SW 1271 (cell line): ENCODE data around the gene FAT3.

ENCODE experiments used
- DNase-seq, 2 experiments: peaks; one replicate each; lab custom pipeline; 2025; lab: John Stamatoyannopoulos, UW

Gene FAT3

GRCh38 chr11:92224407-92225124 lies at the start of gene FAT3:
Gene FAT3 (plus strand): TSS chr11:92224818. CDS start chr11:92352113, 127,295 bp downstream.
- no peak for DNase-seq

- DNase-seq, result no peak
These were observed 45.5 kb upstream of the FAT3 start for GRCh38 chr11:92179017-92179670.

- no peak for DNase-seq
These were observed 44.4 kb upstream of the FAT3 start for GRCh38 chr11:92180226-92180625.

GRCh38 chr11:92180664-92181251 lies 43.9 kb upstream of the FAT3 start:
- DNase-seq, result no peak

DNA sequence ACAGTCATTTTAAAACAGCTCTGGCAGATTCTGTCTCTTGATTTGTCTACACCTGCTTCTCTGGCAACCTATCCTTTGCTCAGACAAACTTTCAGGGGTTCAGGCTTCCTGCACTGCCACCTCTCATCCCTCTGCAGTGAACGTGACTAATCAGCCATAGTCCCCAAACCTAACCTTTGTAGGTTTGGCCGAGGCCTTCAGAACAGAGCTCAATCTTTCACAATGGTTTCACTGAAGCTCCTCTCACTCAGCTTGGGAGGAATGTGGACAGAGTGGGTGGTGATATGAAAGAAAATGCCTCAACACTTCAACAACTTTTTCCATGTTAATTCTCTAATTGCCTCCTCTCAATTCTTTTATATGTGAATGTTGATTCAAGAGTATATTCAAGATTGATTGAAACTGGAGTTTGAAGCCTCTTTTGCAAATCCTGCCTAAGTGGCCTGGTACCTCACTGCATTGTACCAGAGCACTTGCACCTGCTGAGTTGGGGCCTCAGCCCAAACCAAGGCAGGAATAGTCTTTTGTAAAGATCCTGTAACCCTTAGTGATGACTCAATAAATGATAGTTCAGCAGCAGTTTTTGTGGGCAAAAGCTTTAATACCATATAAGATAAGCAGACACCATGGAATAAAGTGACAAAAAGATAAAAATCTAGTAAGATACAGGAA lies 33.9 kb upstream of the FAT3 start:
- no peak for DNase-seq

- no peak for DNase-seq
These were observed 32.5 kb upstream of the FAT3 start for GRCh38 chr11:92192141-92192540.

- DNase-seq, result no peak
These were observed 26.4 kb upstream of the FAT3 start for GRCh38 chr11:92198268-92198667.

DNA sequence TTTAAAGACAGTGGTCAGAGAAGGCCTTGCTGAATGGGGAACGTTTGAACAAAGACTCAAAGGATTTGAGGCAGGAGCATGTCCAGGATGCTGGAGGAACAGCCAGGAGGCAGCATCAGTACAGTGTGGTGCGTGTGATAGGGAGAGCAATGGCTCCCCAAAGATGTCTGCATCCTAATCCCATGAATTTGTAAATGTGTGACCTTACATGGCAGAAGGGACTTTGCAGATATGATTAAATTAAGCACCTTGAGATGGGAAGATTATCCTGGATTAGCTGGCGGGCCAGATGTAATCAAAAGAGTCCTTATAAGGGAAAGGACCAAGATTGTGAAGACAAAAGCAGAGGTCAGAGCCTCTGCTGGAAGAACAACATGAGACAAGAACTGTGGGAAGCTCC lies 24.6 kb upstream of the FAT3 start:
- no peak for DNase-seq

DNA sequence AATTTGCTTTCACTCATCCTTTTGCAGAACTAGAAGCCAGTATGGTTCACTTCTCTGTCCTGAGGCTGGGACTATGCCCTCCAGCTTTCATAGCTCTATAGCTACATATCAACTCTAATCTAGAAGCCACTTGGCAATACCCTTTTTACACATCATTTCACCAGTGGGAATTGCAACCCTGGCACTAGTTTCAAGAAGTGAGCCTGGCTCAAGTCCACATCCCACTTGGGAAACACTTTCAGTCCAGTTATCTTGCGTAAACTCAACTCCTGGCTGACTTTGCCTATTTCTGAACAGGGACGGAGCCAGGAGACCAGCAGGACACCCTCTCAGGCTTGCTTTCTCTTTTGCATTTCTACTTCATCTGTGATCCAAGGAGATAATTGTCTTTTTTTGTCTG lies 19.9 kb upstream of the FAT3 start:
- DNase-seq, result no peak

GRCh38 chr11:92206441-92206840 lies 18.2 kb upstream of the FAT3 start:
- no peak for DNase-seq

DNA sequence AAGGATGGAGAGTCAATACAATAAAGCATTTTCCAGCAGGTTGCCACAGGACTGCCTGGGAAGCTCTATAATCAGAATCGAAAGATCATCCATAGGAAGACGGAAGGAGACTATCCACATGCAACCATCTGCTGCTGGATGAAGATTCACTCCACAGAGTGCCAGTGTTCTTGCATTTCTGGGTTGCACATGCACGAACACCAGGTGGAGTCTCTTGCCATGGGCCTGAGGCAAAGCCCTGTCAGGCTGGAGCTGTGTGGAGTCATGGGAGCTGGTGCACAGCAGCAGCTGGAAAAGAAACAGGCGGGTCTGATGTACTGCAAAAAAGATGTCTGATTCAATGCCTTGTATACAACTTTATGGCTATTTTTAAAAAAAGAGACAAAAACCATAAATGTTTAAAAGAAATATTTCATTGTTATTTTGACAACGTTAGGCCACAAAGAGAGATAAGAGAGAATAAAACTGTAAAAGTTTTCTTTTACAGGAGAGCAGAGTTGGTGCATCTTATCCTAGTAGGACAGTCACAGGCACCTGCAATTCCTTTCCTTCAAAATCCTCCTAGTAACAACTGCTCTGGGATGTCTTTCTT lies 12.9 kb upstream of the FAT3 start:
- DNase-seq, result no peak

GRCh38 chr11:92212530-92212929 lies 12.1 kb upstream of the FAT3 start:
- no peak for DNase-seq

DNA sequence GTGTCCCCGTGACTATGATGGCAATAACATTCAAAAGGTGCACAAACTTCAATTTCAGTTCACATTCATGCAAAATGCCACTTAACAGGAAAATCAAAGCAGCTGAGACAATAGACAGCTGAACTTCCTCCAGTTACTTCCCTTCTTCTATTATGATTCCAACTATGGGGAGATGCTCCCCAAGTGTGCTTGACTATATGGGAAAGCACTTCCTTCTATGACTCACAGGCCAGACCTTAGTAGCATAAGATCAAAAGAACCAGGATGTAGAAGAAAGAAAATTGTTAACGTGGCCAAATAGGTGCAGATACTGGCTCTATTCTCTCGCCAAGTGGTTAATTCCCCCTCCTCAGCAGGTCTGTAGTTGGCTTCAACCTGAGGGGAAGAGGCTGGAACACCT lies 7.8 kb upstream of the FAT3 start:
- DNase-seq, result no peak

GRCh38 chr11:92219476-92219875 lies 5.1 kb upstream of the FAT3 start:
- no peak for DNase-seq

GRCh38 chr11:92222701-92223100 lies 1.9 kb upstream of the FAT3 start:
- DNase-seq, result no peak

- DNase-seq, result no peak
These were observed 588 bp upstream of the FAT3 start for GRCh38 chr11:92224054-92224406.

DNA sequence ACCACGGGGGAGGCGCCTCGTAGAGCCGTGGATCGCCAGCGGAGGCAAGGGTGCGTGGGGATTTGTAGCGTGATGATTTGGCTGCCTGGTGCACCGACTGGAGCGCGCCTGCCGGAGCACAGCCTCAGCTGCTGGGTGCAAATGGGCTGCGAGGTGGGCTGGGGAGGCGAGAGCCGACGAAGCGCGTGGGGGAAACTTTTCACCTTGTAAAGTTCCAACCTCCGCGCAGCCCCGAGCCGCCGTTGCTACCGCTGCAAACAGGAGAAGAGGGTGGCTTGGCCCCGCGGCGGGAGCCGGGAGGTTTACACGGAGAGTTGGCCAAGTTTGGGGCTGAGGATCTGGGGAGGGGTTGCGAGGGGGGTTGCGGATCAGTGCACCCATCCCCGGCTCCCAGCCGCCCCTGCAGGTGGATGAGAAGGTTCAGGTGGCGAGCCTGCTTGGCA lies 528 bp downstream of the FAT3 start:
- no peak for DNase-seq

DNA sequence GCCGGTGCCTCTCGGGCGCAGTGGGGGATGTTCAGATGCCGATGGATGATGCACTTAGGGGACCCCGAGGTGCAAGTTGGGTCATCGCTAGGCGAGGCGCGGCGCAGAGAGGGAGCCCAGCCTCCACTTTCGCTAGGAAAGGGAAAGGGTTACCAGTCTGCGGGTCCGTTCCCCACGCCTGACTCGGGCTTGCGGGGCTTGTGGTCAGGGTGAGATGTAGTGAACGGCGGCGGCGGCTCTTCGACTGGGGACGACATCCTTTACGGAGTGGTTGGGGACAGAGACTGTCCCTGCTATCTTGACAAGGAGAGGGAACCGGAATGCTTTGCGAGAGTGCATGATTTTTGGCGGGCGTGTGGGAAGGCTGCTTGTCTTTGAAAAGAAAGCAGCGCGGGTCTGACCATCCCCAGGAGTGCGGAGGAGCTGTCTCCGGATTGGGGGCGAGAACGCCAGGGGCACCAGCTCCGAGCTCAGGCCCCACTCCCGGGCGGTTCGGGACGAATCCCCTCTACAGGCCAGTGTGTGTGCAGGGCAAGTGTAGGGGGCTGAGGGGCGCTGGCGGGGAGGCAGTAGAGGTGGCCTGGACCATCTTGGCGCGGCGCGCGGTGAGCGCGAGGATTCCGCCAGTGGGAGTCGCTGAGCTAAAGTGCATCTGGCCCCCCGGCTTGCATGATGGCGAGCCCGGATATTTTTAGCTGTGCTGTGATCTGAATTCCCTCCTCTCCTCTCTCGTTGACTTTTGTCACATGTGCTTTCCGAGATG lies 1.1 kb downstream of the FAT3 start:
- DNase-seq, result no peak

DNA sequence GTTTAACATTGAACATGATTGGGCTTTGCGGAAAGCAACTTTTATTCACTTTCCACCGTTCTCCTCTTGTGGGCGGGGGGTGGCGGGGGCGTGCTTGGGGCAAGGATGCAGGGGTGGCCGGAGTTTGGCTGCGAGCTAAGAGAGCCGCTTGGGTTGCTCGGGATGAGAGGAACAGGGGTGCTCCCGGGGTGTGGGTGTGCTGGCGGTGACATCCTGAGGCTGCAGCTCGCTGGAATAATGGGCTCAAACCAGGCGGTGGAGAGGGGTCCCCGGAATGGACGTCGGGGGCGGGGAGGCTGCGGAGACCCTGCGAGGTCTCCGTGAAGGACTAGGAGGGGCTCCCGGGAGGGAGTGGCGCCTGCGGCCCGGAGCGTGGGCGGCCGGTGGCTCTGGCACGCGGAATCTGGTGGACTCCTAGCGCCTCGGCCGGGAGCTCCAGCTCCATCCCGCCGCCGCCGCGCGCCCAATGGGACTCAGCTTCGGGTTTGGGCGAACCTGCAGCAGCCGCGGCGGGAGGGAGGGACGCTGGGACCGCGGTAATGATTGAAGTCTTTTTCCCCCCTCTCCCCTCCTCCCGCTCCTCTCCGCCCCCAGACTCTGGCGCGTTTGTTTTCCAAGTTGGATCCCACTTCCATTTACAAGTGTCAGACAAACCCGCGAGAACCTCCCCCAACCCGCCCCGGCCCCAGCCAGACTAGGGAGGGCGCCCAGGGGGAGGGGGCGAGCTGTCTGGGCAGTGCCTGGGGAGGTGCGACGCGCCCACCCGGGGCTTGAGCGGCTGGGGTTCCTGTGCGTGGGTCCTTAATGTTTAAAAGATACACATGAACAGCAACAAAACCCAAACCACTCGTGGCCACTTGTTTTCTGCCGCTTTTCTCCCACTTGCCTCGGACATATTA lies 2.0 kb downstream of the FAT3 start:
- no peak for DNase-seq

DNA sequence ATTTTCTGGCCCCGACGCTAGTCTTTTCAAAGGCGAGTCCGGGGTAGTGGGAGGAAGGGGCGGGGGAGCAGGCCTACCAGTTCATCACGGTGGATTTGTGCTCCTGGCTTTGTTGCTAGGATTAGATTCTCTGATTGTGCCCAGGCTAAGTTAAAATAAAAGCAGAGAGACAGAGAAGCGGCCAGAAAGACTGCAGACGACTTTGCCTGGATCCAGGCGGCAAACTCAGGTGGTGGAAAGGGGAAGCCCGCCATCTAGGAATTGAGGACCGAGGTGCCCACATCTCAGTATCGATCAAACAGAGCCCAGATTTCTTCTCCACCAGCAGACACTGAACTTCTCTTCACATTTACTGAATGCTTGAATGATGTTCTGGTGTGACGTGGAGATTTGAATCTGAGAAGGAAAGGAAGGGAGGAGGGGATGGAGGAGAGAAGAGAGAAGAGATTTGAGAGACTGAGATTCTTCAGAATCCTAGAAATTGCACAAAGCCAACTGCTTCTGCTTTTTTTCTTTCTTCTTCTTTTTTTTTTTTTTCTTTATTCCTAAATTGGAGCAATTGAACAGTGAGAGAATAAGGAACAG lies 2.7 kb downstream of the FAT3 start:
- DNase-seq, result no peak
